Liver (tissue), 9 donors: ENCODE measurements around the gene STX16. TPM values are rescaled to one million over a fixed set of nuclear protein-coding genes. Genes with fewer than 3 reads are reported as not detected.

Source experiments
- DNase-seq: peaks from one replicate; pipeline ENCODE4 v3.0.0-alpha.2; 2017; ENCODE audit warnings: low spot score
- H3K27ac ChIP-seq, 2 donors: one replicate each; pipeline ENCODE4 v1.7.0; 2013; ENCODE audit warnings: inconsistent platforms in 2 of 2, low read length in 2 of 2, control low read depth in 1 of 2, low read depth in 1 of 2, mild to moderate bottlenecking in 1 of 2
- H3K27me3 ChIP-seq, 4 donors: one replicate each; pipeline versions ENCODE4 v1.6.1 to v1.7.0; 2013; ENCODE audit warnings: low read length in 3 of 4, inconsistent platforms in 1 of 4, mild to moderate bottlenecking in 1 of 4, moderate library complexity in 1 of 4; ENCODE audit not compliant: control insufficient read depth in 4 of 4, insufficient read depth in 4 of 4
- H3K36me3 ChIP-seq, 4 donors: one replicate each; pipeline versions ENCODE4 v1.6.1 to v1.7.0; 2013; ENCODE audit warnings: low read length in 3 of 4, mild to moderate bottlenecking in 3 of 4, low read depth in 1 of 4, moderate library complexity in 1 of 4; ENCODE audit not compliant: control insufficient read depth in 4 of 4, insufficient read depth in 3 of 4
- H3K4me1 ChIP-seq, 4 donors: one replicate each; pipeline versions ENCODE4 v1.6.1 to v1.7.0; 2013; ENCODE audit warnings: low read length in 3 of 4, mild to moderate bottlenecking in 3 of 4, moderate library complexity in 1 of 4; ENCODE audit not compliant: control insufficient read depth in 4 of 4, insufficient read depth in 4 of 4
- H3K4me3 ChIP-seq, 3 donors: one replicate each; pipeline versions ENCODE4 v1.6.1 to v1.7.0; 2013; ENCODE audit warnings: low read length in 3 of 3, control low read depth in 1 of 3, low read depth in 1 of 3, mild to moderate bottlenecking in 1 of 3
- H3K9ac ChIP-seq, 2 donors: one replicate each; pipeline ENCODE4 v1.7.0; 2013; ENCODE audit warnings: low read length in 2 of 2, mild to moderate bottlenecking in 2 of 2, moderate library complexity in 2 of 2, control low read depth in 1 of 2, low read depth in 1 of 2
- H3K9me3 ChIP-seq, 4 donors: one replicate each; pipeline versions ENCODE4 v1.6.1 to v1.7.0; 2013; ENCODE audit warnings: low read length in 3 of 4; ENCODE audit not compliant: control insufficient read depth in 4 of 4
- EGR1 ChIP-seq, 2 donors: IDR thresholded peaks; 2 replicates each; pipeline ENCODE4 v1.6.1; 2016 to 2018; ENCODE audit warnings: antibody characterized with exemption in 2 of 2, low read depth in 2 of 2
- FOXA1 ChIP-seq: IDR thresholded peaks from 2 replicates; pipeline ENCODE4 v1.6.1; 2016; ENCODE audit warnings: antibody characterized with exemption
- FOXA2 ChIP-seq: IDR thresholded peaks from 2 replicates; pipeline ENCODE4 v1.6.1; 2016; ENCODE audit warnings: antibody characterized with exemption
- GABPA ChIP-seq, 2 donors: IDR thresholded peaks in 1 of 2; conservative IDR thresholded peaks in 1 of 2; 2 replicates each; pipeline ENCODE4 v1.6.1; 2016; ENCODE audit warnings: antibody characterized with exemption in 2 of 2, mild to moderate bottlenecking in 1 of 2, moderate library complexity in 1 of 2
- HNF4A ChIP-seq, 2 donors: conservative IDR thresholded peaks; 2 replicates each; pipeline ENCODE4 v1.6.1; 2016; ENCODE audit warnings: antibody characterized with exemption in 2 of 2, mild to moderate bottlenecking in 2 of 2
- HNF4G ChIP-seq: IDR thresholded peaks from 2 replicates; pipeline ENCODE4 v1.6.1; 2016; ENCODE audit warnings: antibody characterized with exemption
- JUND ChIP-seq, 2 donors: IDR thresholded peaks; 2 replicates each; pipeline ENCODE4 v1.6.1; 2016; ENCODE audit warnings: antibody characterized with exemption in 2 of 2
- NR2F2 ChIP-seq: IDR thresholded peaks from 2 replicates; pipeline ENCODE4 v1.6.1; 2016; ENCODE audit warnings: antibody characterized with exemption
- RAD21 ChIP-seq, 2 donors: IDR thresholded peaks; 2 replicates each; pipeline ENCODE4 v1.6.1; 2016; ENCODE audit warnings: antibody characterized with exemption in 2 of 2, mild to moderate bottlenecking in 2 of 2
- SP1 ChIP-seq: IDR thresholded peaks from 2 replicates; pipeline ENCODE4 v1.6.1; 2018; ENCODE audit warnings: antibody characterized with exemption, mild to moderate bottlenecking
- TAF1 ChIP-seq: conservative IDR thresholded peaks from 2 replicates; pipeline ENCODE4 v1.6.1; 2016; ENCODE audit warnings: antibody characterized with exemption, mild to moderate bottlenecking
- WGBS: extraction: QIAGEN DNeasy Blood & Tissue Kit; methylation state at CpG from one replicate; pipeline ENCODE4 v1.1.7; 2013; 5-methylcytosine and 5-hydroxymethylcytosine counted together
- polyA plus RNA-seq, 2 donors: library from polyadenylated mRNA; stranded (reverse) in 1 of 2; unstranded in 1 of 2; fragments of 200-250 nt in 1 of 2; fragments of >200 nt in 1 of 2; fragmentation: Nextera tagmentation in 1 of 2; extraction: Ambion mirVana in 1 of 2; gene quantifications; one replicate each; pipeline versions ENCODE4 v1.2.1 to v1.2.3, GENCODE V29; 2013 to 2015
- total RNA-seq, 2 donors: library from RNA; depleted of rRNA; stranded (reverse); fragments of >200 nt; gene quantifications; one replicate each; pipeline ENCODE4 v1.2.3, GENCODE V29; 2014
- TF ChIP-seq, protein P1 (sequence below): IDR thresholded peaks from 2 replicates; pipeline ENCODE4 v1.6.1; 2016; ENCODE audit warnings: antibody characterized with exemption
- TF ChIP-seq, protein P2 (sequence below): IDR thresholded peaks from 2 replicates; pipeline ENCODE4 v1.6.1; 2016; ENCODE audit warnings: antibody characterized with exemption, mild to moderate bottlenecking
- TF ChIP-seq, protein P3 (sequence below): IDR thresholded peaks from 2 replicates; pipeline ENCODE4 v1.6.1; 2016; ENCODE audit warnings: antibody characterized with exemption
- TF ChIP-seq, protein P4 (sequence below): IDR thresholded peaks from 2 replicates; pipeline ENCODE4 v1.6.1; 2016; ENCODE audit warnings: antibody characterized with exemption
- TF ChIP-seq, protein P5 (sequence below): fragments of 150-350 bp; IDR thresholded peaks from 2 replicates; pipeline ENCODE4 v1.5.1; 2017; ENCODE audit warnings: improper control_type of control experiment, low read depth, low read length; ENCODE audit not compliant: missing input control
- donor health status: healthy.
- donor health status: healthy.
- donor health status: healthy.
- donor health status: healthy.
- donor health status: healthy.

Gene STX16
- total and polyA plus RNA-seq, 4 donors, result 8.5 to 32.5 (median 16.6) TPM

DNA sequence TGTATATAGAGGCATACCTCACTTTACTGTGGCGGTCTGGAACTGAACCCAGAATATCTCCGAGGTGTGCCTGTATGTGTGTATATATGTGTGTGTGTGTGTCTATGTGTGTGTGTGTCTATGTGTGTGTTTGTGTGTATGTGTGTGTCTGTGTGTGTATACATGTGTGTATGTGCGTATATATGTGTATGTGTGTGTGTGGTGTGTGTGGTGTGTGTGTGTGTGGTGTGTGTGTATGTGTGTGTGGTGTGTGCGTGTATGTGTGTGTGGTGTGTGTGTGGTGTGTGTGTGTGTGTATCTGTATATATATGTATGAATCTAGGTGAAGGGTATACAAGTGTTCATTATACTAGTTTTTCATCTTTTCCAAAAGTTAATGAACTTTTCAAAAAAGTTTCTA is 37.3 kb downstream of the STX16 start:
- Histone ChIP-seq H3K4me3 (no peak overlapping the region), H3K9ac (no peak overlapping the region), H3K36me3 (no peaks in the 10 kb centered on the region), H3K27me3 (no peaks in the 10 kb centered on the region), H3K27ac (no peak overlapping the region), H3K4me1 (peaks cover 2 to 9% (median 5%) of the 10 kb centered on the region in 4 donors), H3K9me3 (no peaks in the 10 kb centered on the region)
- no peak for DNase-seq
- TF ChIP-seq EGR1 (IDR thresholded peaks at IDR 0.05; ENCODE audit: low read depth in 2 of 2), result no peak
- TF ChIP-seq, protein P1, sequence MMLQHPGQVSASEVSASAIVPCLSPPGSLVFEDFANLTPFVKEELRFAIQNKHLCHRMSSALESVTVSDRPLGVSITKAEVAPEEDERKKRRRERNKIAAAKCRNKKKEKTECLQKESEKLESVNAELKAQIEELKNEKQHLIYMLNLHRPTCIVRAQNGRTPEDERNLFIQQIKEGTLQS, result no peak
- no peak for TF ChIP-seq FOXA1
- TF ChIP-seq, protein P2, sequence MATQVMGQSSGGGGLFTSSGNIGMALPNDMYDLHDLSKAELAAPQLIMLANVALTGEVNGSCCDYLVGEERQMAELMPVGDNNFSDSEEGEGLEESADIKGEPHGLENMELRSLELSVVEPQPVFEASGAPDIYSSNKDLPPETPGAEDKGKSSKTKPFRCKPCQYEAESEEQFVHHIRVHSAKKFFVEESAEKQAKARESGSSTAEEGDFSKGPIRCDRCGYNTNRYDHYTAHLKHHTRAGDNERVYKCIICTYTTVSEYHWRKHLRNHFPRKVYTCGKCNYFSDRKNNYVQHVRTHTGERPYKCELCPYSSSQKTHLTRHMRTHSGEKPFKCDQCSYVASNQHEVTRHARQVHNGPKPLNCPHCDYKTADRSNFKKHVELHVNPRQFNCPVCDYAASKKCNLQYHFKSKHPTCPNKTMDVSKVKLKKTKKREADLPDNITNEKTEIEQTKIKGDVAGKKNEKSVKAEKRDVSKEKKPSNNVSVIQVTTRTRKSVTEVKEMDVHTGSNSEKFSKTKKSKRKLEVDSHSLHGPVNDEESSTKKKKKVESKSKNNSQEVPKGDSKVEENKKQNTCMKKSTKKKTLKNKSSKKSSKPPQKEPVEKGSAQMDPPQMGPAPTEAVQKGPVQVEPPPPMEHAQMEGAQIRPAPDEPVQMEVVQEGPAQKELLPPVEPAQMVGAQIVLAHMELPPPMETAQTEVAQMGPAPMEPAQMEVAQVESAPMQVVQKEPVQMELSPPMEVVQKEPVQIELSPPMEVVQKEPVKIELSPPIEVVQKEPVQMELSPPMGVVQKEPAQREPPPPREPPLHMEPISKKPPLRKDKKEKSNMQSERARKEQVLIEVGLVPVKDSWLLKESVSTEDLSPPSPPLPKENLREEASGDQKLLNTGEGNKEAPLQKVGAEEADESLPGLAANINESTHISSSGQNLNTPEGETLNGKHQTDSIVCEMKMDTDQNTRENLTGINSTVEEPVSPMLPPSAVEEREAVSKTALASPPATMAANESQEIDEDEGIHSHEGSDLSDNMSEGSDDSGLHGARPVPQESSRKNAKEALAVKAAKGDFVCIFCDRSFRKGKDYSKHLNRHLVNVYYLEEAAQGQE, result no peak
- TF ChIP-seq TAF1, result no peak
- TF ChIP-seq, protein P3, sequence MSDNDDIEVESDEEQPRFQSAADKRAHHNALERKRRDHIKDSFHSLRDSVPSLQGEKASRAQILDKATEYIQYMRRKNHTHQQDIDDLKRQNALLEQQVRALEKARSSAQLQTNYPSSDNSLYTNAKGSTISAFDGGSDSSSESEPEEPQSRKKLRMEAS, result no peak
- TF ChIP-seq JUND (IDR thresholded peaks at IDR 0.05), result no peak
- no peak for TF ChIP-seq NR2F2
- TF ChIP-seq SP1, result no peak
- TF ChIP-seq, protein P4, sequence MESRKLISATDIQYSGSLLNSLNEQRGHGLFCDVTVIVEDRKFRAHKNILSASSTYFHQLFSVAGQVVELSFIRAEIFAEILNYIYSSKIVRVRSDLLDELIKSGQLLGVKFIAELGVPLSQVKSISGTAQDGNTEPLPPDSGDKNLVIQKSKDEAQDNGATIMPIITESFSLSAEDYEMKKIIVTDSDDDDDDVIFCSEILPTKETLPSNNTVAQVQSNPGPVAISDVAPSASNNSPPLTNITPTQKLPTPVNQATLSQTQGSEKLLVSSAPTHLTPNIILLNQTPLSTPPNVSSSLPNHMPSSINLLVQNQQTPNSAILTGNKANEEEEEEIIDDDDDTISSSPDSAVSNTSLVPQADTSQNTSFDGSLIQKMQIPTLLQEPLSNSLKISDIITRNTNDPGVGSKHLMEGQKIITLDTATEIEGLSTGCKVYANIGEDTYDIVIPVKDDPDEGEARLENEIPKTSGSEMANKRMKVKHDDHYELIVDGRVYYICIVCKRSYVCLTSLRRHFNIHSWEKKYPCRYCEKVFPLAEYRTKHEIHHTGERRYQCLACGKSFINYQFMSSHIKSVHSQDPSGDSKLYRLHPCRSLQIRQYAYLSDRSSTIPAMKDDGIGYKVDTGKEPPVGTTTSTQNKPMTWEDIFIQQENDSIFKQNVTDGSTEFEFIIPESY, result no peak
- no peak for TF ChIP-seq FOXA2
- no peak for TF ChIP-seq RAD21 (IDR thresholded peaks at IDR 0.05)
- no peak for TF ChIP-seq GABPA (IDR thresholded peaks at IDR 0.05 in 1 of 2, conservative IDR thresholded peaks at IDR 0.05 in 1 of 2)
- no peak for TF ChIP-seq HNF4A (conservative IDR thresholded peaks at IDR 0.05)
- TF ChIP-seq HNF4G, result no peak
- TF ChIP-seq, protein P5, sequence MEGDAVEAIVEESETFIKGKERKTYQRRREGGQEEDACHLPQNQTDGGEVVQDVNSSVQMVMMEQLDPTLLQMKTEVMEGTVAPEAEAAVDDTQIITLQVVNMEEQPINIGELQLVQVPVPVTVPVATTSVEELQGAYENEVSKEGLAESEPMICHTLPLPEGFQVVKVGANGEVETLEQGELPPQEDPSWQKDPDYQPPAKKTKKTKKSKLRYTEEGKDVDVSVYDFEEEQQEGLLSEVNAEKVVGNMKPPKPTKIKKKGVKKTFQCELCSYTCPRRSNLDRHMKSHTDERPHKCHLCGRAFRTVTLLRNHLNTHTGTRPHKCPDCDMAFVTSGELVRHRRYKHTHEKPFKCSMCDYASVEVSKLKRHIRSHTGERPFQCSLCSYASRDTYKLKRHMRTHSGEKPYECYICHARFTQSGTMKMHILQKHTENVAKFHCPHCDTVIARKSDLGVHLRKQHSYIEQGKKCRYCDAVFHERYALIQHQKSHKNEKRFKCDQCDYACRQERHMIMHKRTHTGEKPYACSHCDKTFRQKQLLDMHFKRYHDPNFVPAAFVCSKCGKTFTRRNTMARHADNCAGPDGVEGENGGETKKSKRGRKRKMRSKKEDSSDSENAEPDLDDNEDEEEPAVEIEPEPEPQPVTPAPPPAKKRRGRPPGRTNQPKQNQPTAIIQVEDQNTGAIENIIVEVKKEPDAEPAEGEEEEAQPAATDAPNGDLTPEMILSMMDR, result no peak
- WGBS, result 88% methylated on average over 4 of the region's 4 CpGs

DNA sequence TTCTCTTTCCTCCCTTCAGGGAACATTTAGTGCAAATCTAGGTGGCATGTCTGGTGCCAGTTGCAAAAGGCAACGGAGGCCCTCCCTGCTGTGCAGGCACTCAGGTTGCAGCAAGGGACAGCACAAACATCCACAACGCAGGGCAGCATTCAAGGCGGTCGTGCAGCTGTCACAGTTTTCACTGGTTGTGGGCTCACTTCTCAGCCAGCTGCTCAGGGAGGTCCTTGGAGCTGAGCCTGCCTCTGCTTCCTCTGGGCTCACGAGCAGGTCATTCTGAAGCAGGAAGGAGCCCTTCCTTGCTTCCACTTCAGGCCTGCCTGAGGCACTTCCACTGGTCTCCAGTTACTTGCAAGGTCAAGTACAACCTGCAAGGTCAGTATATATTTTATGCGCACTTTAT is 37.8 kb downstream of the STX16 start:
- TF ChIP-seq, protein P2, result no peak
- TF ChIP-seq RAD21 (IDR thresholded peaks at IDR 0.05), result no peak
- no peak for TF ChIP-seq JUND (IDR thresholded peaks at IDR 0.05)
- TF ChIP-seq GABPA (IDR thresholded peaks at IDR 0.05 in 1 of 2, conservative IDR thresholded peaks at IDR 0.05 in 1 of 2), result no peak
- TF ChIP-seq NR2F2, result peak; percentile 29
- H3K27ac ChIP-seq, result no peak overlapping the region
- H3K4me1 ChIP-seq, result peaks cover 5 to 13% (median 10%) of the 10 kb centered on the region in 4 donors
- no peak overlapping the region for H3K4me3 ChIP-seq
- H3K27me3 ChIP-seq, result no peaks in the 10 kb centered on the region
- no peak overlapping the region for H3K9ac ChIP-seq
- 70% methylated on average over 6 of the region's 6 CpGs for WGBS
- H3K36me3 ChIP-seq, result no peaks in the 10 kb centered on the region
- no peaks in the 10 kb centered on the region for H3K9me3 ChIP-seq
- DNase-seq, result peak; percentile 30
